CMK (cell line): Measurements from ENCODE around the gene MRLN.

Experiments
- DNase-seq: peaks from one replicate; pipeline ENCODE4 v3.0.0-alpha.2; 2010; ENCODE audit warnings: low read depth

The MRLN gene

DNA sequence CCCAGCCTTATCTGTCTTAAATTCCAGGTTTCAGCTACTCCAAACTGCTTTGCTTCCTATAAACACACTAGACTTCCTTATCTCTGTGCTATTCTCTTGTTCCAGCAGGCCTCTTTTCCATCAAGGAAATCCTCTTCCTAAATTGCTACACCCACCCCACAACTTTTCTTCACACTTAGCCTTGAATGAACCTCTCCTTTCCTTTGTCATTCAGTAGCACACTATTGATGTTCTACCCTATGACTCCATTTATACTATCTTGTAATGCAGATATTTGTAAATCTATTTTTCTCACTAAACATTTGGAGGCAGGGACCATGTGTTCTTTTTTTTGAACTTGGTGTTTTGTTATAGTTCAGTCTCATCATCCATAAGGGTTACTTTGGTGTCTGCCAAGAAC, 47.3 kb downstream of the MRLN start:
- no peak for DNase-seq

DNA sequence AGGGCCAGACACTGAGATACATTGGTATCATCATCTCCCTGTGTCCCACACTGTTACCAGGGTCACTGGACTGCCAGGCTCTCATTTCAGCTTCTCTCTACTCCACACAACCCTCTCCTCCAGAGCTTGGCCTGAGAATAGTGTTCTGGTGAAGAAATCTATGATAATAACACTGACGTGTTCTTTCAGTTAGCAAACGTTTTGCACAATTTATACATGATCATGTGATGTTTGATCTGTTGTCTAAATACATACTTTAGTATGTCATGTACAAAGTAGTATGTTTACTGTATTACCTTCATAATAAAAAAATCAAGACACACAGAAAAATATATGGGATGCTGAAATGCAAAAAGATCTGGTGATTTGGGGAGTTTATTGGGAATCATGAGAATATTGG, 48.6 kb downstream of the MRLN start:
- no peak for DNase-seq

DNA sequence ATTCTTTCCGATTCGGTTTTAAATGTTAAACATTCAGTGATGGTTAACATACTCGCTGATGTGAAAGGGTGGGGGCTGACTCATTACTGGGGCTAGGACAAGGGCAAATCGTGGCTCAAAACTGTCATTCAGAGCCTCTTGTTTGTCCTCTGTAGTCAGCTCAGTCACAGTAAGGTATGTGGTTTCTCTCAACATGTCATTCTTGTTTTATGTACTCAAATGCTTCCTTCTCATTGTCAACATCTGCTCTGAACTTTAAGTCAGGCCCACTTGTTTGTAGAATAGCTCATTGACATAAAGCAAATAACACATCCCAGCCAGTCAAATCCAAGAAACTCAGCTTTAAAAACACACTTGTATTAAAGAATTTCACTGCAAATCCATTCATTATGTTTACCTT, 50.9 kb downstream of the MRLN start:
- no peak for DNase-seq

DNA sequence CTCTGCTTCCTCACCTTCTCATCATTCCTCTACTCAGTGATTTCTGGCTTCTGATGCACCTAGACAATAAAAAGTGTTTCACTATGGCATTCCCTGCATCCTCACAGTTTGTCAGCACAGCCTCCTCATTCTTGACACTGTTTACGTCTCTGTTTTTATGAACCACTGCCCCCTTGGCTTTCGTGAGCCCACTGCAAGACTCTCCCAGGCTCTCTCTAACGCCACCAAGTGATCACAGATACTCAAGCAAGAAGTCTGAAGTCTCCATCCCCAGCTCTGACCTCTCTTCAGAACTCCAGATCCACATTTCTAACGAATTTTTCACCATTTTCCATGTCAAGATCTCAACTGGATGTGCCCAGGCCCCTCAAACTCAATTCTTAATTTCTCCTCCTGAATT, 52.5 kb downstream of the MRLN start:
- DNase-seq: no peak

DNA sequence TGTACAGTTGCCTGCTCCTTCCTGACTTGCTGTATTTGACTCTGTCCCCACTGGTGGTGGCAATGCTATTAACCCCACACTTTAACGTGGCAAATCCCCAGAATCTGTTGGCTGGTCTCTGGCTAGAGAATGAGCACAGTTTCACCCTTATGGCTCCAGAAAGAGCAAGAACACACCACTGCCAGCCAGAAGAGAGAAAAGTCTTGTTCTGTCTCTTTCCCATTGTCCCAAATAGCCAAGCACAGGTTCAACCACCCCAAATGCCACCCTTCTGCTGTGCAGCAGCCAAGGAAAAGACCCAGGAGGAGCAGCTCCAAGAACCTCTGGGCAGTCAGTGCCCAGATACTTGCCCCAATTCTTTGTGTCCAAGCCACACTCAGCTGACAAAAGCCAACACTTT, 54.9 kb downstream of the MRLN start:
- DNase-seq: no peak

DNA sequence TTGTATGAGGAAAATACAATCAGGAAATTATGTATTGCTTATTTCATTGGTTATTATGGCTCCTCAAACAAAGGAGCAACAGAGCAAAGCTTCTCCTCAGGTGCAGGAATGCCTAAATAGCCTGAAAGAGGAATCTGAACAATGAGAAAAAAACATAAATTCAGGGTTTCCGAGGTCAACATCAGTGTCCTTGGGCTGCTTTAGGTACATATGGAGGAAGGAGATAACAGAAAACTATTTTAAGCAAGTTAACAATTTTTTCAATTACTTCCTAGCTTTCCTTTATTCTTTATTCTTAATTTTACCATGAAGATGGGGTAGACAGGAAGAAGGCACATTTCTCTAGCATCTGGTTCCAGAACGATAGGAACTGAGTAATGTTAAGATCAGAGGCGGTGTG, 57.6 kb downstream of the MRLN start:
- DNase-seq: no peak

DNA sequence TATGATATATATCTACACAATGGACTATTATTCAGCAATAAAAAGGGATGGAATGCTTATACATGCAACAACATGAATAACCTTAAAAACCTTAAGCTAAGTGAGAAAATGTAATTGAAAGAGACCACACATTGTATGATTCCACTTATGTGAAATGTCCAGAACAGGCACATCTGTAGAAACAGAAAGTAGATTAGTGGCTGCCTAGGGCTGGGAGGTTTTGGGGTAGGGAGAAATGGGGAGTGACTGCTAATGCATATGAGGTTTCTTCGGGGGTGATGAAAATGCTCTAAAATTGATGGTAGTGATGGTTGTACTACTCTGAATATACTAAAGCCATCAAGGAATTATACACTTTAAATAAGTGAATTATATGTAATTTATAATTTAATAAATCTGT, 58.3 kb downstream of the MRLN start:
- no peak for DNase-seq

DNA sequence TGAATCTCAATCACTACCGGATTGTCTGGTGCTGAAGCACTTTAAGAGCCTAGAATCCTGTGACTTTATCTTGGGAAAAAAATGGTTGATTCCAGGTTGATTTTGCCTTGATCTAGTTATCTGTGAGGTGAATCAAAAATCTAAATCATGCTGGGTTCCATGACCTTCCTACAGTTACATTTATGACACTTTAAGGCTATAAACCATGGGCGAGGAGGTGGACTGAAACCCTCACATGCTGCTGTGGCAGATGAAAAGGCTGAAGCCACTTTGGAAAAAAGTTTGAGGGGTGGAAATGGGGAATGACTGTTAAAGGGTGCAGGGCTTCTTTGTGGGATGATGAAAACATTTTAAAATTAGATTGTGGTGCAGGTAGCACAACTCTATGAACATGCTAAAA, 61.1 kb downstream of the MRLN start:
- DNase-seq: no peak

DNA sequence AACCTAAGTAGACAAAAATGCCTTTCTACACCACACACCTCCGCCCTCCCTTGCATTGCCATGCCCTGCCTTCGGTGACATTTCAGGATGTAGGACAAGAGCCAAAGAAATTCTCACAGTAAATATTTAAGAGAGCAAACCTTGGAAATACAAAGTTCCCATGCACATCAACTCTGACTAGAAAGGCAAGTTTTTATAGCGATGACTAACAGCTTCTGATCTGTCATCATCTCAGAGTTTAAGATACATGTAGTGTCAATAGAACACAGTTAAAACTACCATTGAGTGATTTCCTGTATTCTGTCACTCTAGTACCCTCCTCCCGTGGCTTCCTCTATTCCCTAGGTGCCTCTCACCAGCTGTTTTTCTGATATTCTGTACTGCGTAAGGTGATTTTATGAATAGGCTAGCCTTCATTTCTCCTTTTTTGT, 64.3 kb downstream of the MRLN start:
- no peak for DNase-seq

DNA sequence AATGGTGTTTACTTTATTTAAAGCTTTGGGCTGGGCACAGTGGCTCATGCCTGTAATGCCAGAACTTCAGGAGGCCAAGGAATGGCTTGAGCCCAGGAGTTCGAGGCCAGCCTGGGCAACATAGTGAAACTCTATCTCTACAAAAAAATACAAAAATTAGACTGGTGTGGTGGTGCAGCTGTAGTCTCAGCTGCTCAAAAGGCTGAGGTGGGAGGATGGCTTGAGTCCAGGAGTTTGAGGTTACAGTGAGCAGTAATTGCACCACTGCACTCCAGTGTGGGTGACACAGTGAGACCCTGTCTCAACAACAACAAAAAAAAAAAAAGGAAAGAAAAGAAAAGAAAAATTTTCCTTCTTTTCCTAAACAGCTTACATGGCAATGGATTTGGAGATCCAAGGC, 65.6 kb downstream of the MRLN start:
- no peak for DNase-seq
